ENCODE measurements around the gene TLR6. TPM values are rescaled to one million over a fixed set of nuclear protein-coding genes. Genes with fewer than 3 reads are reported as not detected.

Gene TLR6
- total and polyA plus RNA-seq, 10 of the 15 experiments (the other 5 are each of a cell fraction or from before 2014, with no cell fraction given) = 1.1 to 49.4 (median 12.5) TPM

DNA sequence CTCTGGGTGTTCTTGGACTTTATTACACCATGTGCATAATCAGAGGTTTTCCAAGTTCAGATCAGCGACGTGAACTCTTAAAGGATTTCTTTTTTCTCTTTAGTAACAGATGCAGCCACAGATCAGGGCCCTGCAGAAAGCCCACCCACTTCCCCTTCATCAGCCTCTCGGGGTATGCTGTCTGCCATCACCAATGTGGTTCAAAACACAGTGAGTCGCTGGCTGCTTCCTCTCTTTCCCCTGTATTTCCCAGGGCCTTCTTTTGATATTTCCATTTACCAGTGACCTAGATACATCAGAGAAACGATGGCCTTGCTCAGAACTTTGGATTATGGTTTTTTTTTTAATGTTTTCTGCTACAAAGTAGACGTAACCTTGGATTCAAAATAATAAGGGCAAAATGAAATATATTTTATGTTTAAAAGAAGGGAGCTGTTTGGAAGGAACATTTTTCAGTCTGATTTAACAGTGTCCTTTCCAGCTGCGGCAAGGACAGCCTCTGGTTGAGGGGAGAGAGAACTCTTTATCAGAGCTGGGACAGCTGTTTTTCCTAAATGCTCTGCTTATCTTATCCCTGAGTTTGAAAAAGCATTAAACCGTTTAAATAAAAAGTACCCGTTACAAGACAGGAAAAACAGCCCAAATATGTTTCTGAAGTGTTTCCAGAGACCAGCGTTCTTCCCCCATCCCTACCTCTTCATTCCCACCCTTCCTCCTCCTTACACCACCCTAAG, 49.2 kb upstream of the TLR6 start:
- TF ChIP-seq RELA (IDR thresholded peaks at IDR 0.05; ENCODE audit: borderline replicate concordance, partially characterized antibody) = no peak
- no peak for TF ChIP-seq ZBTB33 (IDR thresholded peaks at IDR 0.05)
- TF ChIP-seq JUNB (IDR thresholded peaks at IDR 0.05) = no peak
- no peak for TF ChIP-seq LARP7 (IDR thresholded peaks at IDR 0.05)
- no peak for TF ChIP-seq CHD4 (IDR thresholded peaks at IDR 0.05)
- TF ChIP-seq ESRRA (IDR thresholded peaks at IDR 0.05; ENCODE audit: low read length) = no peak
- H3K9me3 ChIP-seq (replicated peaks; ENCODE audit: control insufficient read depth, insufficient read depth, low read length) = no peaks in the 10 kb centered on the region
- DNase-seq (ENCODE audit: low read depth, low spot score) (no peak), ATAC-seq (no peak), FAIRE-seq (no peak)
- intact Hi-C loops (cut with micrococcal nuclease; ENCODE audit: unreplicated experiment) = no loop called here
- no peaks in the 10 kb centered on the region for H3K79me2 ChIP-seq (ENCODE audit: control insufficient read depth, insufficient read depth, low read length)
- BruUV-seq (replicated peaks) = no TSS peak
- H3K27me3 ChIP-seq (replicated peaks in 1 of 2; ENCODE audit: control insufficient read depth in 2 of 2, insufficient read depth in 2 of 2, low read length in 1 of 2) = no peaks in the 10 kb centered on the region
- no peak overlapping the region for H3K4me3 ChIP-seq
- ChIA-PET CTCF (interaction anchor here (0.9 to 9.1 kb wide), 3 partner anchors 16 to 227 kb away, joined by 3 to 295 read pairs (median 4); no protein-coding TSS in a partner anchor), SMC1A (ENCODE audit: uncharacterized antibody, unreplicated experiment) (interaction anchor here (0.6 to 6.7 kb wide), 12 partner anchors 8 to 739 kb away, joined by 3 to 193 read pairs (median 5); partner anchors contain the start of gene TLR10), POLR2A (interaction anchor here (0.6 to 3.9 kb wide), 4 partner anchors 17 to 230 kb away, joined by 3 to 22 read pairs (median 3); no protein-coding TSS in a partner anchor), RAD21 (ENCODE audit: unreplicated experiment) (interaction anchor here (1.0 to 6.6 kb wide), 4 partner anchors 21 to 228 kb away, joined by 3 to 214 read pairs (median 4); no protein-coding TSS in a partner anchor)
- 51% methylated on average over 10 of the region's 10 CpGs for WGBS (ENCODE audit: insufficient coverage, insufficient replicate concordance, low lambda C conversion rate, missing lambda C conversion rate)
- H3K4me2 ChIP-seq (ENCODE audit: control insufficient read depth, insufficient read depth) = no peak overlapping the region
- H3K4me1 ChIP-seq (ENCODE audit: control insufficient read depth, insufficient read depth, low read length) = no peaks in the 10 kb centered on the region
- no peaks in the 10 kb centered on the region for H4K20me1 ChIP-seq (ENCODE audit: control insufficient read depth, insufficient read depth)
- no peak overlapping the region for H3K9ac ChIP-seq (ENCODE audit: control insufficient read depth, insufficient read depth, low read length)
- no peak overlapping the region for H2AFZ ChIP-seq (ENCODE audit: control insufficient read depth, low read depth, low read length)
- in situ Hi-C loops (cut with MboI) = loop anchor here (25.0 kb wide), 1 partner anchor 531 kb away; no protein-coding TSS in a partner anchor
- no peak overlapping the region for H3K27ac ChIP-seq (ENCODE audit: control insufficient read depth, insufficient read depth)
- H3K36me3 ChIP-seq (ENCODE audit: control insufficient read depth in 2 of 2, insufficient read depth in 2 of 2, low read length in 1 of 2) = no peaks in the 10 kb centered on the region
